Activated CD4-positive, alpha-beta T cell treated with anti-CD3 and anti-CD28 coated beads for 36 hours (primary cell): ENCODE results near the gene ITPK1. TPM values are rescaled to one million over a fixed set of nuclear protein-coding genes. Genes with fewer than 3 reads are reported as not detected.

Experiments used
- ATAC-seq: fragments of 200-7000 bp; cut with Tn5 transposase; one replicate; pipeline ENCODE4 v1.10.0; 2021; ENCODE audit warnings: mild to moderate bottlenecking, moderate library complexity
- CTCF ChIA-PET: fragments of 350-600 bp; sonication (Branson Sonifier 250); formaldehyde crosslinking; loops from one replicate; lab custom pipeline; 2021; ENCODE audit warnings: antibody characterized with exemption; lab: Charles Lee
- POLR2A ChIA-PET: fragments of 350-600 bp; sonication (Branson Sonifier 250); formaldehyde crosslinking; loops from one replicate; lab custom pipeline; 2021; ENCODE audit warnings: antibody characterized with exemption, inconsistent platforms; lab: Charles Lee
- DNase-seq: peaks from one replicate; pipeline ENCODE4 v3.0.0-alpha.2; 2020
- H3K27ac Mint-ChIP-seq: one replicate; pipeline ENCODE4 v1.8.0; 2021; ENCODE audit warnings: mixed read lengths
- H3K27me3 Mint-ChIP-seq: one replicate; pipeline ENCODE4 v1.8.0; 2021; ENCODE audit warnings: mixed read lengths
- H3K36me3 Mint-ChIP-seq: one replicate; pipeline ENCODE4 v1.8.0; 2021; ENCODE audit warnings: low read depth, mixed read lengths
- H3K4me1 Mint-ChIP-seq: one replicate; pipeline ENCODE4 v1.8.0; 2021; ENCODE audit warnings: mixed read lengths
- H3K4me3 Mint-ChIP-seq: one replicate; pipeline ENCODE4 v1.8.0; 2021; ENCODE audit warnings: mild to moderate bottlenecking, moderate library complexity, mixed read lengths
- H3K9me3 Mint-ChIP-seq: one replicate; pipeline ENCODE4 v1.8.0; 2021; ENCODE audit warnings: low read depth, mixed read lengths
- intact Hi-C, 2 experiments: fragments of 100-400 bp; cut with DNase I in 1 of 2; cut with micrococcal nuclease in 1 of 2; formaldehyde crosslinking; loops; one replicate each; pipeline versions ENCODE4 v1.14.2 to v1.15.1; 2022 to 2024; cut with DNase I, micrococcal nuclease
- total RNA-seq, 2 experiments: library from RNA; stranded (reverse); gene quantifications; one replicate each; pipeline ENCODE4 v1.2.3, GENCODE V29; 2021

The ITPK1 gene
- total RNA-seq, 2 experiments from 2014 or later: 31.0 to 35.5 TPM

DNA sequence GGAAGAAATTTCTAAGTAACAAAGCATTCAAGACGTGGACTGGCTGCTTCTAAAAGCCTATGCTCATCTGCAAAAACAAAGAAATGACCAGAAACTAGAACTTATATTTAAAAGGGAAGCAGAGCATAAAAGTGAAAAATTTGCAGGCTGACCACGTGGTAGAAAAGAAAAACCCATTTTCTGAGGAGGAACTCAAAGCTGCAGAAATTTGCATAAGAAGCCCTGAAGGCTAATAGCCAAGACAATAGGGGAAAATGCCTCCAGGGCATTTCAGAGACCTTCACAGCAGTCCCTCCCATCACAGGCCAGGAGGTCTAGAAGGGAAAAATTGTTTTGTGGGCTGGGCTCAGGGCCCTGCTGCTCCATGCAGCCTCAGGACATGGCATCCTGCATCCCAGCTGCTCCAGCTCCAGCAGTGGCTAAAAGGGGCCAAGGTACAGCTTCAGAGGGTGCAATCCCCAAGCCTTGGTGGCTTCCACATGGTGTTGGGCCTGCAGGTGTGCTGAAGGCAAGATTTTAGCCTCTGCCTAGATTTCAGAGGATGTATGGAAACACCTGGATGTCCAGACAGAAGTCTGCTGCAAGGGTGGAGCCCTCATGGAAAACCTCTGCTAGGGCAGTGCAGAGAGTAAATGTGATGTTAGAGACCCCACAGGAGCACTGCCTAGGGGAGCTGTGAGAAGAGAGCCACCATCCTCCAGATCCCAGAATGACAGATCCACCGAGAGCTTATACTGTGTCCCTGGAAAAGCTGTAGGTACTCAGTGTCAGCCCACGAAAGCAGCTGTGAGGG, 137.3 kb downstream of the ITPK1 start:
- ATAC-seq (no peak), DNase-seq (no peak)
- POLR2A ChIA-PET: no interaction called here
- no peaks in the 10 kb centered on the region for H3K27me3 Mint-ChIP-seq
- no peak overlapping the region for H3K4me3 Mint-ChIP-seq
- H3K36me3 Mint-ChIP-seq: peaks cover 61% of the 10 kb centered on the region
- no peak overlapping the region for H3K27ac Mint-ChIP-seq
- no peaks in the 10 kb centered on the region for H3K4me1 Mint-ChIP-seq
- intact Hi-C loops: no loop called here
- CTCF ChIA-PET: no interaction called here
- H3K9me3 Mint-ChIP-seq: peaks cover 39% of the 10 kb centered on the region

DNA sequence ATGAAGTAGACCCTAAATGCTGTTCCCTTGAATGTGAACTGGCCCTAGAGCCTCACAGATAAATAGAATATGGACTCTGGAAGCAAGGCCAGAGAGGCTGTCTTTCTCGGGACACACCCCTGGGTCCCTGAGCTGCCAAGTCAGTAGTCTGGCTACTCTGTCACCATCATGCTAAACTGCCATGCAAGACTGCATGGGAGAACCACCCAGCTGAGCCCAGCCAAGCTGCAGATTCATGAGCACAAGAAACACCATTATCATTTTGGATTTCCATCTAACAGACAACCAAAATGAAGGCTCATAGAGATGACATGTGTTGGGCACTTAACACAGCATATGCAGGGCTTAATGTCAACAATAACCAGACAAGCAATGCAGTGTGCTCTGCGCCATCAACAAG, 139.5 kb downstream of the ITPK1 start:
- no peak overlapping the region for H3K27ac Mint-ChIP-seq
- DNase-seq (no peak), ATAC-seq (no peak)
- H3K4me1 Mint-ChIP-seq: no peaks in the 10 kb centered on the region
- POLR2A ChIA-PET: no interaction called here
- no peaks in the 10 kb centered on the region for H3K27me3 Mint-ChIP-seq
- peaks cover 50% of the 10 kb centered on the region for H3K36me3 Mint-ChIP-seq
- CTCF ChIA-PET: no interaction called here
- H3K9me3 Mint-ChIP-seq: peaks cover 33% of the 10 kb centered on the region
- intact Hi-C loops: no loop called here
- H3K4me3 Mint-ChIP-seq: no peak overlapping the region

DNA sequence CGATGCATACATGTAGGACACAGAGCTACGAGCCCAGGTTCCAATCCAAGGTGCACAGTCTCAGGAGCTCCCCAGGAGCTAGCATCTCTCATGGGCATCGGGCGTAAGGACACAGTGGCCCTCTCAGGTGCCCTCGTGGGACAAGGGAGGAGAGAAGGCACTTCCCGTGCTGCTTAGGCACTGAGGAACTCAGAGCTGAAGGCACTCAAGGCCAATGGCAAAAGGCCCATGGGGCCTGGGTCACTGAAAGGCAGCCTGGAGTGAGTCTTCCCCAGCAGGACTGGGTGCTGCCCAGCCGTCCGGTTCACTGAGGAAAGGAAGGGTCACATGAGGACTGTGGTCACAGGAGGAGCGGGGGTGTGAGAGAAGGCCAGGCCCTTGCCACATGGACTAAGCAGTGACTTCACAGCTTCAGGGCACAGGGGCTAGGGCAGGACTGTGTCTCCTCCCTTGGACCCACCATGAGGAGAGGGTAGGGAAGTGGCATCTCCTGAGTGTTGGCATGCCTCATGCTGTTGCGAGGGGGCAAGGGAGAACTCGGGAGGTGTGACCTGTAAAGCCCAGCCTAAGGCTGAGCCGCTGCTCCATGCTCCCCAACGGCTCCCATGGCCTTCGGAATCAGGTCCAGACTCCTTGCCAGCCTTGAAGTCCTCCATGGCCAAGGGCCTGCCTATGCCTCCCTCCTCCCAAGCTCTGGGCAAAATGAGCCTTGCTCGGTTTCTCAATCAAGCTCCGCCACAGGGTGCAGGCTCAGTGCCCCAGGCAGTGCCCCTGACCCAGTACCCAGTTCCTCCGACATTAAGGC, 141.0 kb downstream of the ITPK1 start:
- ATAC-seq (no peak), DNase-seq (no peak)
- Mint-ChIP-seq H3K27me3 (no peaks in the 10 kb centered on the region), H3K4me1 (no peaks in the 10 kb centered on the region), H3K27ac (no peak overlapping the region), H3K4me3 (no peak overlapping the region), H3K36me3 (peaks cover 44% of the 10 kb centered on the region), H3K9me3 (peaks cover 30% of the 10 kb centered on the region)
- ChIA-PET POLR2A (no interaction called here), CTCF (no interaction called here)
- intact Hi-C loops: no loop called here

- DNase-seq: no peak
- Mint-ChIP-seq H3K4me1 (no peaks in the 10 kb centered on the region), H3K27me3 (no peaks in the 10 kb centered on the region), H3K36me3 (peaks cover 36% of the 10 kb centered on the region), H3K4me3 (no peak overlapping the region), H3K27ac (no peak overlapping the region), H3K9me3 (peaks cover 22% of the 10 kb centered on the region)
- no peak for ATAC-seq
- intact Hi-C loops: no loop called here
- ChIA-PET CTCF (interaction anchor here (0.7 kb wide), 1 partner anchor 164 kb away, joined by 3 read pairs; no protein-coding TSS in a partner anchor), POLR2A (no interaction called here)
Measured at GRCh38 chr14:92973798-92974372, 141.8 kb downstream of the ITPK1 start.

- CTCF ChIA-PET: interaction anchor here (0.7 kb wide), 1 partner anchor 165 kb away, joined by 3 read pairs; no protein-coding TSS in a partner anchor
Measured at GRCh38 chr14:92973261-92973797, 142.4 kb downstream of the ITPK1 start.

GRCh38 chr14:92971601-92972180, 144.0 kb downstream of the ITPK1 start:
- Mint-ChIP-seq H3K4me1 (no peaks in the 10 kb centered on the region), H3K27me3 (no peaks in the 10 kb centered on the region), H3K27ac (no peak overlapping the region), H3K9me3 (peaks cover 12% of the 10 kb centered on the region), H3K4me3 (no peak overlapping the region), H3K36me3 (peaks cover 15% of the 10 kb centered on the region)
- DNase-seq (no peak), ATAC-seq (no peak)
- intact Hi-C loops: no loop called here
- POLR2A ChIA-PET: no interaction called here
- CTCF ChIA-PET: no interaction called here

More at GRCh38 chr14:92973261-92973797, 142.4 kb downstream of the ITPK1 start:
- POLR2A ChIA-PET: no interaction called here
- H3K27ac Mint-ChIP-seq: no peak overlapping the region
- intact Hi-C loops: no loop called here
- peaks cover 31% of the 10 kb centered on the region for H3K36me3 Mint-ChIP-seq
- DNase-seq (peak; percentile 61), ATAC-seq (no peak)
- H3K4me3 Mint-ChIP-seq: no peak overlapping the region
- H3K27me3 Mint-ChIP-seq: no peaks in the 10 kb centered on the region
- no peaks in the 10 kb centered on the region for H3K4me1 Mint-ChIP-seq
- peaks cover 22% of the 10 kb centered on the region for H3K9me3 Mint-ChIP-seq

DNA sequence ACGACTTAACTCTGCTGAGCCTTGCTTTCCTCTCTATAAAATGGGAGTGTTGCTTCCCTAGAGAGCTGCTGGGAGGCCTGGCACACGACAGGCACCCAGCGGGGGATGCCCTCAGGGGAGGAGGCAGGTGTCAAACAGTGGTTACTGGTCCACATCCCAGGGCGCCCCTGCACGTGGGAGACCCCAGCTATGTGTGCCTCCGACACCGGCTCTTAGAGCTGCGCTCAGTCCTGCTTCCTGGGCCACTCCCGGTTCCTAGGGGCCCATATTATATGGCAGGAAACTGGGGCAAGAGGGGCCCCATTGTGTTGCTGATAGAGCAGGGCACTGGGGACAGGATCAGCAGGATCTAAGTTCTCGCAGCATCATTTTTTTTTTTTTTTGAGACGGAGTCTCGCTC, 145.5 kb downstream of the ITPK1 start:
- H3K27ac Mint-ChIP-seq: no peak overlapping the region
- H3K27me3 Mint-ChIP-seq: no peaks in the 10 kb centered on the region
- peaks cover 1% of the 10 kb centered on the region for H3K36me3 Mint-ChIP-seq
- POLR2A ChIA-PET: no interaction called here
- DNase-seq: no peak
- H3K4me3 Mint-ChIP-seq: no peak overlapping the region
- ATAC-seq: no peak
- no peaks in the 10 kb centered on the region for H3K4me1 Mint-ChIP-seq
- peaks cover 4% of the 10 kb centered on the region for H3K9me3 Mint-ChIP-seq
- intact Hi-C loops: no loop called here
- CTCF ChIA-PET: interaction anchor here (0.6 kb wide), 1 partner anchor 266 kb away, joined by 3 read pairs; no protein-coding TSS in a partner anchor

DNA sequence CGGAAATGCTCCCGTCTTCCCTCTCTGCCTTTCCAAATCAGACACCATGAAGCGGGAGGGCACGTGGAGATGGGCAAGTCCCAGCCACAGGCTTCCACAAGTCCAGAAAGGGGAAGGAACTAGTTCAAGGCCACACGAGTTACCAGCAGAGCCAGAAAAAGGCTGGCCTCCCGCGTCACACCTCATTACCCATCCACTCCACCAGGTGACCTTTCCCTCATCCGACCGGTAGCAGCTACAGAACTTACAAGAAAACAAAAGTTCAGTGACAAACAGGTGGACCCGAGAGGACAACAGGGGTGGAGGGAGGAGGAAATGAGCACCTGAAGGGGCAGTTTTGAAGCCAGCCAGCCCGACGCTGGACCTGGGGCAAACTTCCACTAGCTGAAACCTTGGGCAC, 145.9 kb downstream of the ITPK1 start:
- Mint-ChIP-seq H3K4me1 (no peaks in the 10 kb centered on the region), H3K27me3 (no peaks in the 10 kb centered on the region), H3K4me3 (no peak overlapping the region), H3K27ac (no peak overlapping the region), H3K9me3 (peaks cover 4% of the 10 kb centered on the region), H3K36me3 (peaks cover 1% of the 10 kb centered on the region)
- DNase-seq (no peak), ATAC-seq (no peak)
- intact Hi-C loops: no loop called here
- CTCF ChIA-PET: interaction anchor here (0.6 to 1.6 kb wide), 2 partner anchors 22 to 267 kb away, joined by 3 to 6 read pairs; no protein-coding TSS in a partner anchor
- POLR2A ChIA-PET: no interaction called here

- POLR2A ChIA-PET: no interaction called here
- H3K9me3 Mint-ChIP-seq: peaks cover 4% of the 10 kb centered on the region
- no peak overlapping the region for H3K27ac Mint-ChIP-seq
- H3K4me3 Mint-ChIP-seq: no peak overlapping the region
- ATAC-seq (no peak), DNase-seq (no peak)
- CTCF ChIA-PET: interaction anchor here (0.7 to 1.6 kb wide), 2 partner anchors 17 to 22 kb away, joined by 3 to 6 read pairs; no protein-coding TSS in a partner anchor
- H3K36me3 Mint-ChIP-seq: peaks cover 1% of the 10 kb centered on the region
- no peaks in the 10 kb centered on the region for H3K27me3 Mint-ChIP-seq
- intact Hi-C loops: no loop called here
- no peaks in the 10 kb centered on the region for H3K4me1 Mint-ChIP-seq
Measured at GRCh38 chr14:92969430-92969829, 146.3 kb downstream of the ITPK1 start.

- Mint-ChIP-seq H3K9me3 (peaks cover 4% of the 10 kb centered on the region), H3K27me3 (no peaks in the 10 kb centered on the region), H3K36me3 (peaks cover 1% of the 10 kb centered on the region), H3K27ac (no peak overlapping the region), H3K4me1 (no peaks in the 10 kb centered on the region), H3K4me3 (no peak overlapping the region)
- POLR2A ChIA-PET: no interaction called here
- DNase-seq (no peak), ATAC-seq (no peak)
- CTCF ChIA-PET: interaction anchor here (0.7 to 1.6 kb wide), 3 partner anchors 14 to 36 kb away, joined by 3 to 6 read pairs (median 4); no protein-coding TSS in a partner anchor
- intact Hi-C loops: no loop called here
Measured at GRCh38 chr14:92968291-92969020, 147.3 kb downstream of the ITPK1 start.
